Epithelial cell of proximal tubule (primary cell): Measurements from ENCODE around the gene HYAL1. TPM values are rescaled to one million over a fixed set of nuclear protein-coding genes. Genes with fewer than 3 reads are reported as not detected.

Experiments
- DNase-seq: peaks from one replicate; pipeline ENCODE4 v3.0.0-alpha.2; 2011; ENCODE audit warnings: low read depth
- H3K4me3 ChIP-seq: 2 replicates; pipeline ENCODE4 v1.5.1; 2011; ENCODE audit warnings: low read depth, mild to moderate bottlenecking, low read length
- total RNA-seq: library from RNA; depleted of rRNA; stranded (reverse); fragments of >200 nt; gene quantifications from 2 replicates; pipeline ENCODE4 v1.2.3, GENCODE V29; 2015
- TF ChIP-seq, protein P1 (sequence below): conservative IDR thresholded peaks from 2 replicates; pipeline ENCODE4 v1.5.1; 2012; ENCODE audit warnings: low read depth, mild to moderate bottlenecking, low read length

HYAL1 gene
- total RNA-seq, 1 donor from 2014 or later: 1.3 TPM

DNA sequence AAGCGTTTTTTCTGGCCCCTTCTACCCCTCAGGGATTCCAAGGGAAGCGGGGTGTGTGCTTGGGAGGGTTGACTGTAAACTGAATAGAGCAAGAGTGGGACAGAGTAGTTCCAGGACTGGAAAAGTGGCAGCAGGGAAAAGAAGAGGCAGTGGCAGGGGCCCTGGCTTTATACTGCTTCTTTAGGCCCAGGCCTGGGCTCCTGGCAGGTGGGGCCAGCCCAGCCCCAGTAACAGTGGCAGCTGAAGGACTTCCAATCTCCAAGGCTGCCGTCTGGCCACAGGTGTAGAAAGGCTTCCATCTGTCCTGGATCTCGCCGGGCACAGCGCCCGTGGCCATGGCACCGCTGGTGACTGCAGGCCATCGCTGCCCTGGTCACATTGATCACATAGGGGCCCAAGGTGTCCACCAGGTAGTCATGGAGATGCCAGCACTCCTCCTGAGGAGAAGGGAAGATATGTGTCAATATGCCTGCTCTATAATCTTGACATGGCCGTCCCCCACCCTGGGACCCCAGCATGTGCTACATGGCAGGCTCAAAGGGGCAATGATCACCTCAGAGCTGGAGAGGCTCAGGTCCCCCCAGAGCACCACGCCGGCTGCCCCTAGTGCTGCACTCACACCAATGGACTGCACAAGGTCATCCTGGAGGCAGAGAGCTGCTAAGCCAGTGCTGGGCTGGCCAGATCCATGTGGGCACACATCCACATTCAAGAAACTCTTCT, 10.1 kb downstream of the HYAL1 start:
- TF ChIP-seq, protein P1, sequence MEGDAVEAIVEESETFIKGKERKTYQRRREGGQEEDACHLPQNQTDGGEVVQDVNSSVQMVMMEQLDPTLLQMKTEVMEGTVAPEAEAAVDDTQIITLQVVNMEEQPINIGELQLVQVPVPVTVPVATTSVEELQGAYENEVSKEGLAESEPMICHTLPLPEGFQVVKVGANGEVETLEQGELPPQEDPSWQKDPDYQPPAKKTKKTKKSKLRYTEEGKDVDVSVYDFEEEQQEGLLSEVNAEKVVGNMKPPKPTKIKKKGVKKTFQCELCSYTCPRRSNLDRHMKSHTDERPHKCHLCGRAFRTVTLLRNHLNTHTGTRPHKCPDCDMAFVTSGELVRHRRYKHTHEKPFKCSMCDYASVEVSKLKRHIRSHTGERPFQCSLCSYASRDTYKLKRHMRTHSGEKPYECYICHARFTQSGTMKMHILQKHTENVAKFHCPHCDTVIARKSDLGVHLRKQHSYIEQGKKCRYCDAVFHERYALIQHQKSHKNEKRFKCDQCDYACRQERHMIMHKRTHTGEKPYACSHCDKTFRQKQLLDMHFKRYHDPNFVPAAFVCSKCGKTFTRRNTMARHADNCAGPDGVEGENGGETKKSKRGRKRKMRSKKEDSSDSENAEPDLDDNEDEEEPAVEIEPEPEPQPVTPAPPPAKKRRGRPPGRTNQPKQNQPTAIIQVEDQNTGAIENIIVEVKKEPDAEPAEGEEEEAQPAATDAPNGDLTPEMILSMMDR: no peak
- no peak for DNase-seq
- peak overlapping the region; percentile 92 for H3K4me3 ChIP-seq

GRCh38 chr3:50292159-50293078, 11.0 kb downstream of the HYAL1 start, which contains the start of gene IFRD2:
Gene IFRD2, minus strand, starts transcription at chr3:50292429. Its CDS starts 155 bp downstream, at chr3:50292274.
- peak; percentile 77 for DNase-seq
- H3K4me3 ChIP-seq: peak within 1 kb of the TSS; percentile 92
- TF ChIP-seq, protein P1: no peak

DNA sequence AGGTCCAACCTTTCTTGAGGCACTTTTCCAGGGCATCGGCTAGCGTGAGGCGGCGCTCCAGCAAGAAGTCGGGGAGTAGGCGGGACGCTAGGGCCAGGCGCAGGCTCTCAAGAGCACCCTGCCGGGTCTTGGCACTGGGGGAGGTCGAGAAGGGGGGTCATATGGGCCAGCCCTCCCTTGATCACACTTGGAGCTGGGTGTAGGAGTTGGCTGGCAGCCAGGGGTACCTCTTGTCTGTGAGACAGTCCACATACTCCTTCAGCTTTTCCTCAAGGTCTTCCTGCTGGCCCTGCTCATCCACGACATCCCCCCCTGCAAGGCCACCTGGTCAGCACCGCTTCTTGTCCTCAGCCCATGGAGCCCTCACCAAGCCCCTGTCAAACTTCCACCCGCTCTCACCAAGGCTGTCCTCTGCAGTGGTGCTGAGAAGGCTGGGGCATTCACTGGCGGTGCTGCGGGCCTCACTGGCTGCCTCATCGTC, 13.2 kb downstream of the HYAL1 start:
- TF ChIP-seq, protein P1: no peak
- no peak for DNase-seq
- no peak overlapping the region for H3K4me3 ChIP-seq

DNA sequence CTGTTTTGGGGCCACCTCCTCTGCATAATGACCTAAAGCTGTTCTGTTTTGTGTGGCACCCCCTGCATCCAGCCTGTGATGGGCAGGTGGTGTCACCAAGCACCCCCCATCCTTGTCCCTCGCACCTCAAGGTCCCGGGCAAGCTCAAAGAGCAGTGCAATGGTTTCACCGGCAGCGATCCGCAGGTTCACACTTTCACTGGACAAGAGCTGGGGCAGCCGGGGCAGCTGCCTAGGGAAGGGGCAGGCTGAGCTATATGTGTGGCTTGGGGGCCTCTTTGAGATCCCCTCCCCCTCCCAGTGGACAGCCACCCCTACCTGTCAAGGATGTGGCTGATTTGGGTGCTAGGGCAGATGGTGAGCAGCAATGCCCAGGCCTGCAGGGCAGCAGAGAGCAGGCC, 14.2 kb downstream of the HYAL1 start:
- TF ChIP-seq, protein P1: no peak
- no peak overlapping the region for H3K4me3 ChIP-seq
- no peak for DNase-seq

DNA sequence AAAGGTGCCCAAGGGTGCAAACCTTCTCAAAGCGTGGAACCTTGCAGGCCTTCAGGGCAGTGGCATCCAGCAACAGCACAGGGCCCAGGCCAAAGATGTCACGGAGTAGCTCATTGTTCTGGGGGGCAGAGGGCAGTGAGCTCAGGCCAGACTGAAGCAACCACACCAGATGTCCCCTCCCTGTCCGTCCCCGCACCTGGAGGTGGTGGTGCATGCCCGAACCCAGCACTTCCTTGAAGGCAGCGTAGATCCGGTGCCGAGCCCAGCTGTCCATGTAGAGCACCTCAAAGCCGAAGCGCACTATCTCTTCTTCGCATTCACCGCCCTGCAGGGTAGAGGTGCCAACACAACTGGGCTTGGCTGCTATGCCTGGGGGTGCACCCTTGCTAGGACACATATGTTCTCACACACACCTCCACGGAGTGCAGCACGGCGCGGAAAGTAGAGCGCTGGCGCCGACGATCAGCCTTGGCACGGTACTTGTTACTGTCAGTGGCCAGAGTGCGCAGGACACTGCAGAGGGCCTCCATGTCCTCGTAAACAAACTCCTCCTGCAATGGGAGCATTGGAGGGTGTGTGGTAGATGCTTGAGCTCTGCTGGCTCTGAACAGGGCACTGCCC, 14.9 kb downstream of the HYAL1 start:
- TF ChIP-seq, protein P1: no peak
- no peak for DNase-seq
- no peak overlapping the region for H3K4me3 ChIP-seq

- DNase-seq: no peak
- TF ChIP-seq, protein P1: no peak
Observed at GRCh38 chr3:50287262-50287661, 16.1 kb downstream of the HYAL1 start.

More at GRCh38 chr3:50287262-50287661, 16.1 kb downstream of the HYAL1 start:
- no peak overlapping the region for H3K4me3 ChIP-seq
